ENCODE data around the gene RELA.
"Not testable (repeated sequence)": the region's sequence is repeated elsewhere in the genome, so short reads cannot be mapped to it uniquely, and the experiment has no call there.

RELA gene

DNA sequence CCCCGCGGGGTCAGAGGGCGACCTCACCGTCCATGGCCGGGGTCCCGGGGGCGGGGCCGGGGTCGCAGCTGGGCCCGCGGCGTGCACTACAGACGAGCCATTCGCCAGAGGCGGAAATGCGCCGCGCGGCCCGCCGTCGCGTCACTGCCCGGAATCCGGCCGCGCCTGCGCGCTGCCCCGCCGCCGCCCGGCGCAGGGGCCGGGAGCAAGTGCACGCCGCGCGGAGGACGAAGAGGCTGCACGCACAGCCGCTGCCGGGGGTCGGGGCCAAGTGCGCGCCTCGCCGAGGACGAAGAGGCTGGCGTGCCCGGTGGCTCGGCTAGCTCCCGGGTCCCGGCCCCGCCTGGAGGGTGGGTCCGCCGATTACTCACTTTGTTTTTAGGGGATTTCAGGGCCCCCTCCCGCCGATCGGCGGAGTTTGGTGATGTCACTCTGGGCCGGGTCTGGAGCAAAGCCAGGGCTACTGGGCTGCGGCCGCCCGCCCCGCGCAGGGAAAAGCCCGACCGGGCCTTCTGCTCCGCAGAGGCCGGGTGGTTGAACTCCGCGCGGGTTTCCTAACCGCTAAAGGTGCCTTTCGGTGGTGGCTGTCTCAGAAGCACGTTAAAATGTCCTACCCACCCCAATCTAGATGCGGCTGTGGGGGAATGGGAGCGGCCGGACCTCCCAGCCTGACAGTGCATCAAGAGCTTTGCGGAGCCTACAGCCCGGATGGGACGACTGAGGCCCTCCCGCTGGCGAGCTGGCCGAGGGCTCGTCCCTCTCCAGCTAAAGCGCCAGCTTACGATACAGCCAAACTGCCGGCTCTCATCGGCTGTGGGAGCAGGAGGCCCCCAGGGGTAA, at the start of gene RELA:
Gene RELA (minus strand): TSS at position 118 of the 840 bp plus-strand sequence. CDS start 84 bp downstream, at position 34.
- DNase-seq: peak; percentile 85

DNA sequence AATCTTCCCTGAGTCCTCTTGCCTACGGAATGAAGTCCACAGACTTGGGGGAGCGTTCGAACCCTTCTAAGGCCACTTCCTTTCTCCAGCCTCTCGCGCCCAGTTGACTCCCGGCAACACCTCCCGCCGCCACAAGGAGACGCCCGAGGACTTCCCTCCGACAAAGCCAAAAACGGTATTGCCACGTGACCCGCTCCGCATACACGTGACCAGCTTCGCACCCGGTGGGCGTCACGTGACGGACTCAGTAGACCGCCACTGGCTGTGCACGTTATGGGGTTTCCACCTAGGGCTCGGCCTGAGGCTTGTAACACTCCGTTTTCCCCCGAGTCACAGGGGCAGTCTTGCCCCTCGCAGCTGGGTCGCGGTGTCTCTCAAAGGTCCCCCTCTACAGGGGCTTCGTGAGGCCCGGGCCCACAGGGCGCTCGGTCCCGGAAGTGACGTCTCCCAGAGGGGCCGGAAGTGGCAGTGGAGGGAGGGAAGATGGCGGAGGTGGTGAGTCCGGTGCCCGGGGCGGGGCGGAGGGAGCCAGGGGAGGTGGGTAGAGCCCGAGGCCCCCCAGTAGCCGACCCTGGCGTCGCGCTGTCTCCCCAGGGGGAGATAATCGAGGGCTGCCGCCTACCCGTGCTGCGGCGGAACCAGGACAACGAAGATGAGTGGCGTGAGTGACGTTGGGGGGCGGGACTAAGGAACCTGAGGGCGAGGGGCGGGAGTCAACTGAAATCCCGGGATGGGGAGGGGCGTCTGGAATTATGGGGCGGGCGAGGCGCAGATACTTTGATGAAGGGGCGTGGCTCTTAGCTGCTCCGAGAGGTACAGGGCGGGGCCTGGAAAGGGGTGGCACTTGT, 49.3 kb upstream of the RELA start, which contains the start of gene KAT5:
Gene KAT5 (plus strand): TSS at position 468 of the 848 bp plus-strand sequence. CDS start 16 bp downstream, at position 484.
- peak; percentile 99 for DNase-seq

GRCh38 chr11:65710421-65710820, 47.7 kb upstream of the RELA start:
- no peak for DNase-seq

DNA sequence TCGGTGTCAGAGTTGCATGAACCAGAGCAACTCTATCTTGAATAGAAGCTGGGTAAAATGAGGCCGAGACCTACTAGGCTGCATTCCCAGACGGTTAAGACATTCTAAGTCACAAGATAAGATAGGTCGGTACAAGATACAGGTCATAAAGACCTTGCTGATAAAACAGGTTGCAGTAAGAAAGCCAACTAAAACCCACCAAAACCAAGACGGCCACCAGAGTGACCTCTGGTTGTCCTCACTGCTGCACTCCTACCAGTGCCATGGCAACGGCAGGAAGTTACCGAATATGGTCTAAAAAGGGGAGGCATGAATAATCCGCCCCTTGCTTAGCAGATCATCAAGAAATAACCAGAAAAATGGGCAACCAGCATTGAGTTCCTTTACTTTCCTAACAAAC, 46.9 kb upstream of the RELA start:
- no peak for DNase-seq

- no peak for DNase-seq
Observed at GRCh38 chr11:65708451-65708850, 45.7 kb upstream of the RELA start.

DNA sequence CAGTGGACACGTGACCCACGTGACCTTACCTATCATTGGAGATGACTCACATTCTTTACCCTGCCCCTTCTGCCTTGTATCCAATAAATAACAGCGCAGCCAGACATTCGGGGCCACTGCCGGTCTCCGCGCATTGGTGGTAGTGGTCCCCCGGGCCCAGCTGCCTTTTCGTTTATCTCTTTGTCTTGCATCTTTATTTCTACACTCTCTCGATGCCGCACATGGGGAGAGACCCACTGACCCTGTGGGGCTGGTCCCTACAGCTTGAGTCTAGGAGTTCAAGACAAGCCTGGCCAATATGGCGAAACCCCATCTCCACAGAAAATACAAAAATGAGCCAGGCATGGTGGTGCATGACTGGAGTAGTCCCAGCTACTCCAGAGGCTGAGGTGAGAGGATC, 44.3 kb upstream of the RELA start:
- DNase-seq: not testable (repeated sequence)

DNA sequence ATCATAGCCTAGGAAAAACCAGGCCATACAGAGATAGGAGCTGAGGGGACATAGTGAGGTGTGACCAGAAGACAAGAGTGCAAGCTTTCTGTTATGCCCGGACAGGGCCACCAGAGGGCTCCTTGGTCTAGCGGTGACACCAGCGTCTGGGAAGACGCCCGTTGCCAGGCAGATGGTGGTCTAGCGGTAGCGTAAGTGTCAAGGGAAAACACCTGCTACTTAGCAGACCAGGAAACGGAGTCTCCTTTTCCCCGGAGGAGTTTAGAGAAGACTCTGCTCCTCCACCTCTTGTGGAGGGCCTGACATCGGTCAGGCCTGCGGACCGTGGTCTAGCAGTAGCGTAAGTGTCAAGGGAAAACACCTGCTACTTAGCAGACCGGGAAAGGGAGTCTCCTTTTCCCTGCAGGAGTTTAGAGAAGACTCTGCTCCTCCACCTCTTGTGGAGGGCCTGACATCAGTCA, 43.6 kb upstream of the RELA start:
- DNase-seq: peak; percentile 87

DNA sequence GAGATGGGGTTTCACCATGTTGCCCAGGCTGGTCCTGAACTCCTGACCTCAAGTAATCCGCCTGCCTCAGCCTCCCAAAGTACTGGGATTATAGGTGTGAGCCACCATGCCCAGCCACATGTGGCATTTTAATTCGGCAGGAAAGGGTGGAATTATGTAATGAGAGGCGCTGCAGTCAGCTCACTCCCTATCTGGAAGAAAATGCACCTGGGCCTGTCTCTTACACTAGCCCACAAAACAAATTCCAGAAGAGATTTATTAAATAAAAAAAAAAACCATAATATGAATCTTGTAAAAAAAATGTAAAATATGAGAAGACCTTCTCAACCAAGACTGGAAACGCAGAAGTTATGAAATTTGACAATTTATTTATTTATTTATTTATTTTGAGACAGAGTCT, 41.1 kb upstream of the RELA start:
- no peak for DNase-seq

- no peak for DNase-seq
Observed at GRCh38 chr11:65701686-65702085, 39.0 kb upstream of the RELA start.

DNA sequence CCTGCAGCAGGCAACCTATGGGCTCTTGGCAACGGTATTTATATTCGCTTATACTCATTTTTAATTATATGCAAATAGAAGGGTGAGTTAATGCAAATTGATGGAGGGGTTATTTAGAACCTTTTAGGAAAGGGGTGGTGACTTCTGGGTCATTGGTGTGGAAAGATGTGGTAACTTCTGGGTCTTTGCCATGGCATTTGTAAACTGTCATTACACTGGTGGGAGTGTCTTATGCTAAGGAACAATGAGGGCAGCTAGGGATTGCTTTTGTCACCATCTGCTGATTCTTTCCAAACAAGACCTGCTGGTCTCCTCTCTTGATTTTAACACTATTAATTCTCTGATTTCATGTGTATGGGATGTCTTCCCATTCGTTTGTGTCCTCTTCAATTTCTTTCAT, 37.7 kb upstream of the RELA start:
- no peak for DNase-seq

GRCh38 chr11:65699306-65699705, 36.6 kb upstream of the RELA start:
- DNase-seq: no peak

DNA sequence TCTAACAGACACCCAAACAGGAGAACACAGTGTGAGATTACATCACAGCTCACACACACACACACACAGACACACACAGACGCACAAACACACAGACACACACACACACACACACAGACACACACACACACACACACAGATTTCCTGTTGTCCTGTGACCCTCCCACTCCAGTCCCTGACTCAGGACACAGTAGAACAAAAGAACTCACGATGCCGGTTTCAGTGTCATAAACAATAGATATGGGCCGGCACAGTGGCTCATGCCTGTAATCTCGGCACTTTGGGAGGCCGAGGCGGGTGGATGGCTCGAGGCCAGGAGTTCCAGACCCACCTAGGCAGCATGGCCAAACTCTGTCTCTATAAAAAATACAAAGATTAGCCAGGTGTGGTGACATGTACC, 35.5 kb upstream of the RELA start:
- no peak for DNase-seq

DNA sequence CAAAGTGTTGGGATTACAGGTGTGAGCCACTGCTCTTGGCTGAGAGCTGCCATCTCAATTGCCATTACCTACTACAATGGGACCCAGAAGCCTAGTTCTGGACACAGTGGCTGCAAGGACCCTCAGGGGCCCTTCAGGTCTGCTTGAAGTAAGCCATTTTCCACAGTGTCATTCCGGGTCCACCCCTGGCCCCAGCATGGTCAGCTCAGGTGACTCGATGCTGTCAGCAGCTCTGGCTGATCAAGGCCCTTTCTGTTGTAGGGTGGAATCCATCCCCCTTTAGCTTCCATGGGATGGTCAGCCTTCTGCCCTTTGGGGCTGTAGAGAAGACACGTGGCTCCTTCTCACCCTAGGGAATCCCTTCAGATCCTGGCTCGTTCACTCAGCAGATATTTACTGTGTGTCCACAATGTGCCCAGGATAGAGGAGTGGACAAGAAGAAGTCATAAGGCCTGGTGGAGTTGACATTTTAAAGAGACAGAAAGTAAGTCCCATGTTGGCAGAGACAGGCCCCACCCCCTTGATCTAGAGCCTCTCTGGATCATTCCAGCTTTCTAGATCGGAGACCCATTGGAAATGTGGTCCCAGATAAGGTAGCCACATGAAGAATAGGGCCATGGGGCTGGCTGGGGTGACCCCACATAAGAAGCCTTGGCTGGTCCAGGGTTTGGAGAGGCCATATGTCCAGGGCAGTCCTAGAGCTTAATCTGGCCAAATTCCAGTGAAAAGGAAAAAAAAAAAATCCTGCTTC, 34.3 kb upstream of the RELA start:
- no peak for DNase-seq

GRCh38 chr11:65695459-65696241, 32.9 kb upstream of the RELA start:
- DNase-seq: no peak

- no peak for DNase-seq
Observed at GRCh38 chr11:65692367-65692766, 29.7 kb upstream of the RELA start.

GRCh38 chr11:65691847-65692246, 29.1 kb upstream of the RELA start:
- not testable (repeated sequence) for DNase-seq

DNA sequence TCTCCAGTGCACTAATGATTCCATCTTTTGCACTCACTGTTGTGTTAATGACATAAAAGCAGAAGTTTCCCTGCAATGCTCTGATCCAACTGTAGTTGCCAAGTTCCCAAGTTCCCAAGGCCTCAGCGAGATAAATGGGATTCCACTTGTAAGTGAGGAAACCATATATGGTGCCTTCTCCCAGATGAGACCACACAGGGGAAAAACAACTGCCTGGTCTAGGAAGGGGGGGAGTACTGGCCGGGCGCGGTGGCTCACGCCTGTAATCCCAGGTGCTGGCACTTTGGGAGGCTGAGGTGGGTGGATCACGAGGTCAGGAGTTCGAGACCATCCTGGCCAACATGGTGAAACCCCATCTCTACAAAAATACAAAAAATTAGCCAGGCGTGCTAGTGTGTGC, 23.3 kb upstream of the RELA start:
- no peak for DNase-seq

- DNase-seq: not testable (repeated sequence)
Observed at GRCh38 chr11:65683480-65683879, 20.8 kb upstream of the RELA start.

GRCh38 chr11:65680192-65680743, 17.6 kb upstream of the RELA start:
- no peak for DNase-seq

GRCh38 chr11:65672982-65673381, 10.3 kb upstream of the RELA start:
- DNase-seq: no peak

DNA sequence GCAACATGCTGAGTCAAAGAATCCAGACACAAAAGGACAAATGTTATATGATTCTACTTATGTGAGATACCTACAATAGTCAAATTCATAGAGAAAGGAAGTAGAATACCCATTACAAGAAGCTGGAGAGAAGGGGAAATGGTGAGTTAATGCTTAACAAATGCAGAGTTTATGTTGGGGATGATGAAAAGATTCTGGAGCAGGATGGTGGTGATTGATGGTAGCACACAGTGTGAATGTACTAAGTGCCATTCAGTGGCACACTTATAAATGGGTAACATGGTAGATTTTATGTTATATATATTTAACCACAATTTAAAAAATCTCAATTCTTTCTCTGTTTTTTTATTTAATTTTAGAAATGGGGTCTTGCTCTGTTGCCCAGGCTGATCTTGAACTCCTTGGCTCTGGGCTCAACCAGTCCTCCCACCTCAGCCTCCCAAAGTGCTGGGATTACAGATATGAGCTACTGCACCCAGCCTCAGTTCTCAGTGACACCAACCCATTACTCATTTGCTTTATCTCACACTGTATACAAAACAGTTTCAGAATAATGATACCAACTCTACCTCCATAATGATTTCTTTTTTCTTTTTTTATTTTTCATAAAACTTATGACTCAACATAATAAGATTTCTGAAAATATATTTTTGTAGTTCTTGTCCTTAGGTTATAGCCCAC, 9.6 kb upstream of the RELA start:
- no peak for DNase-seq
